ENCODE data around the gene NEGR1. TPM values are rescaled to one million over a fixed set of nuclear protein-coding genes. Genes with fewer than 3 reads are reported as not detected.

Gene NEGR1
- total and polyA plus RNA-seq, 2 experiments from 2014 or later = 1.0 to 2.8 TPM

- Histone ChIP-seq H3K27ac (no peak overlapping the region), H3K27me3 (no peaks in the 10 kb centered on the region), H3K9me2 (replicated peaks; ENCODE audit: insufficient read depth) (no peaks in the 10 kb centered on the region), H4K20me1 (ENCODE audit: insufficient read depth, poor library complexity, severe bottlenecking) (no peaks in the 10 kb centered on the region), H3K4me2 (no peak overlapping the region), H3K9me3 (ENCODE audit: low read depth) (no peaks in the 10 kb centered on the region), H3K4me3 (no peak overlapping the region), H3K4me1 (ENCODE audit: insufficient read depth) (no peaks in the 10 kb centered on the region), H2AFZ (no peak overlapping the region), H3K79me2 (no peaks in the 10 kb centered on the region), H3K36me3 (replicated peaks; ENCODE audit: insufficient read depth, low read depth) (no peaks in the 10 kb centered on the region)
- DNase-seq (ENCODE audit: low spot score) = no peak
- TF ChIP-seq EZH2 (IDR thresholded peaks at IDR 0.05; ENCODE audit: borderline replicate concordance) = no peak
- TF ChIP-seq EZH2phosphoT487 (IDR thresholded peaks at IDR 0.05; ENCODE audit: low read depth, severe bottlenecking, unreplicated experiment) = no peak
- TF ChIP-seq CTCF (IDR thresholded peaks at IDR 0.05; ENCODE audit: poor library complexity) = no peak
- WGBS (ENCODE audit: low lambda C conversion rate, missing lambda C conversion rate) = 94% methylated on average over 1 of the region's 1 CpG
Observed at GRCh38 chr1:71857862-71858261, 424.5 kb downstream of the NEGR1 start.

- Histone ChIP-seq H4K20me1 (ENCODE audit: insufficient read depth, poor library complexity, severe bottlenecking) (no peaks in the 10 kb centered on the region), H3K4me2 (no peak overlapping the region), H3K36me3 (replicated peaks; ENCODE audit: insufficient read depth, low read depth) (no peaks in the 10 kb centered on the region), H3K9me2 (replicated peaks; ENCODE audit: insufficient read depth) (no peaks in the 10 kb centered on the region), H2AFZ (no peak overlapping the region), H3K4me3 (no peak overlapping the region), H3K79me2 (no peaks in the 10 kb centered on the region), H3K4me1 (ENCODE audit: insufficient read depth) (no peaks in the 10 kb centered on the region), H3K27ac (no peak overlapping the region), H3K9me3 (ENCODE audit: low read depth) (no peaks in the 10 kb centered on the region), H3K27me3 (no peaks in the 10 kb centered on the region)
- no peak for DNase-seq (ENCODE audit: low spot score)
- TF ChIP-seq EZH2phosphoT487 (IDR thresholded peaks at IDR 0.05; ENCODE audit: low read depth, severe bottlenecking, unreplicated experiment) = no peak
- no peak for TF ChIP-seq CTCF (IDR thresholded peaks at IDR 0.05; ENCODE audit: poor library complexity)
- no peak for TF ChIP-seq EZH2 (IDR thresholded peaks at IDR 0.05; ENCODE audit: borderline replicate concordance)
- 83% methylated on average over 2 of the region's 2 CpGs for WGBS (ENCODE audit: low lambda C conversion rate, missing lambda C conversion rate)
Observed at GRCh38 chr1:71853360-71853759, 429.0 kb downstream of the NEGR1 start.

- Histone ChIP-seq H3K4me1 (ENCODE audit: insufficient read depth) (no peaks in the 10 kb centered on the region), H2AFZ (no peak overlapping the region), H3K9me2 (replicated peaks; ENCODE audit: insufficient read depth) (no peaks in the 10 kb centered on the region), H3K36me3 (replicated peaks; ENCODE audit: insufficient read depth, low read depth) (no peaks in the 10 kb centered on the region), H3K9me3 (ENCODE audit: low read depth) (no peaks in the 10 kb centered on the region), H4K20me1 (ENCODE audit: insufficient read depth, poor library complexity, severe bottlenecking) (no peaks in the 10 kb centered on the region), H3K27me3 (no peaks in the 10 kb centered on the region), H3K27ac (no peak overlapping the region), H3K4me2 (no peak overlapping the region), H3K4me3 (no peak overlapping the region), H3K79me2 (no peaks in the 10 kb centered on the region)
- TF ChIP-seq CTCF (IDR thresholded peaks at IDR 0.05; ENCODE audit: poor library complexity) (no peak), EZH2phosphoT487 (IDR thresholded peaks at IDR 0.05; ENCODE audit: low read depth, severe bottlenecking, unreplicated experiment) (no peak), EZH2 (IDR thresholded peaks at IDR 0.05; ENCODE audit: borderline replicate concordance) (no peak)
- WGBS (ENCODE audit: low lambda C conversion rate, missing lambda C conversion rate) = 89% methylated on average over 3 of the region's 3 CpGs
- no peak for DNase-seq (ENCODE audit: low spot score)
Observed at GRCh38 chr1:71850936-71851335, 431.4 kb downstream of the NEGR1 start.

GRCh38 chr1:71850515-71850914 is 431.8 kb downstream of the NEGR1 start:
- H3K9me3 ChIP-seq (ENCODE audit: low read depth) = no peaks in the 10 kb centered on the region
- no peaks in the 10 kb centered on the region for H3K36me3 ChIP-seq (replicated peaks; ENCODE audit: insufficient read depth, low read depth)
- H3K4me1 ChIP-seq (ENCODE audit: insufficient read depth) = no peaks in the 10 kb centered on the region
- no peak for TF ChIP-seq EZH2phosphoT487 (IDR thresholded peaks at IDR 0.05; ENCODE audit: low read depth, severe bottlenecking, unreplicated experiment)
- no peak for TF ChIP-seq CTCF (IDR thresholded peaks at IDR 0.05; ENCODE audit: poor library complexity)
- no peak for TF ChIP-seq EZH2 (IDR thresholded peaks at IDR 0.05; ENCODE audit: borderline replicate concordance)
- H3K79me2 ChIP-seq = no peaks in the 10 kb centered on the region
- no peak overlapping the region for H3K27ac ChIP-seq
- no peaks in the 10 kb centered on the region for H3K27me3 ChIP-seq
- DNase-seq (ENCODE audit: low spot score) = no peak
- no peak overlapping the region for H3K4me3 ChIP-seq
- H3K4me2 ChIP-seq = no peak overlapping the region
- no peak overlapping the region for H2AFZ ChIP-seq
- no peaks in the 10 kb centered on the region for H4K20me1 ChIP-seq (ENCODE audit: insufficient read depth, poor library complexity, severe bottlenecking)
- H3K9me2 ChIP-seq (replicated peaks; ENCODE audit: insufficient read depth) = no peaks in the 10 kb centered on the region

Data from hepatocyte (in vitro differentiated cells).